Glutamatergic neuron (in vitro differentiated cells): ENCODE results near the gene CRYL1. TPM values are rescaled to one million over a fixed set of nuclear protein-coding genes. Genes with fewer than 3 reads are reported as not detected.

ENCODE experiments used
- DNase-seq: peaks from one replicate; pipeline ENCODE4 v3.0.0; 2022
- H3K27ac Mint-ChIP-seq: one replicate; pipeline ENCODE4 v1.8.0; 2020; ENCODE audit warnings: mild to moderate bottlenecking, mixed read lengths, inconsistent platforms; ENCODE audit not compliant: unreplicated experiment
- H3K27me3 Mint-ChIP-seq: one replicate; pipeline ENCODE4 v1.8.0; 2020; ENCODE audit warnings: mild to moderate bottlenecking, moderate library complexity, mixed read lengths, inconsistent platforms; ENCODE audit not compliant: unreplicated experiment
- H3K36me3 Mint-ChIP-seq: one replicate; pipeline ENCODE4 v1.8.0; 2020; ENCODE audit warnings: mild to moderate bottlenecking, mixed read lengths, inconsistent platforms; ENCODE audit not compliant: unreplicated experiment
- H3K4me1 Mint-ChIP-seq: one replicate; pipeline ENCODE4 v1.8.0; 2020; ENCODE audit warnings: mild to moderate bottlenecking, low read depth, mixed read lengths, inconsistent platforms; ENCODE audit not compliant: unreplicated experiment
- H3K4me3 Mint-ChIP-seq: one replicate; pipeline ENCODE4 v1.8.0; 2020; ENCODE audit warnings: mild to moderate bottlenecking, mixed read lengths, inconsistent platforms; ENCODE audit not compliant: unreplicated experiment
- H3K9me3 Mint-ChIP-seq: one replicate; pipeline ENCODE4 v1.8.0; 2020; ENCODE audit warnings: mild to moderate bottlenecking, moderate library complexity, mixed read lengths, inconsistent platforms; ENCODE audit not compliant: unreplicated experiment
- CTCF ChIP-seq: fragments of 200-600 bp; sonication (generic); IDR thresholded peaks from one replicate; pipeline ENCODE4 v1.5.0; 2021; ENCODE audit not compliant: partially characterized antibody, unreplicated experiment
- total RNA-seq: library from RNA; stranded (reverse); fragmentation: NEBNext Ultra II Directional; extraction: Animal tissue kit (Norgen Biotek cat#: 25700); gene quantifications from one replicate; pipeline ENCODE4 v1.2.1, GENCODE V29; 2021; ENCODE audit not compliant: unreplicated experiment

Gene CRYL1
- total RNA-seq, 1 donor from 2014 or later, result 1.1 TPM

DNA sequence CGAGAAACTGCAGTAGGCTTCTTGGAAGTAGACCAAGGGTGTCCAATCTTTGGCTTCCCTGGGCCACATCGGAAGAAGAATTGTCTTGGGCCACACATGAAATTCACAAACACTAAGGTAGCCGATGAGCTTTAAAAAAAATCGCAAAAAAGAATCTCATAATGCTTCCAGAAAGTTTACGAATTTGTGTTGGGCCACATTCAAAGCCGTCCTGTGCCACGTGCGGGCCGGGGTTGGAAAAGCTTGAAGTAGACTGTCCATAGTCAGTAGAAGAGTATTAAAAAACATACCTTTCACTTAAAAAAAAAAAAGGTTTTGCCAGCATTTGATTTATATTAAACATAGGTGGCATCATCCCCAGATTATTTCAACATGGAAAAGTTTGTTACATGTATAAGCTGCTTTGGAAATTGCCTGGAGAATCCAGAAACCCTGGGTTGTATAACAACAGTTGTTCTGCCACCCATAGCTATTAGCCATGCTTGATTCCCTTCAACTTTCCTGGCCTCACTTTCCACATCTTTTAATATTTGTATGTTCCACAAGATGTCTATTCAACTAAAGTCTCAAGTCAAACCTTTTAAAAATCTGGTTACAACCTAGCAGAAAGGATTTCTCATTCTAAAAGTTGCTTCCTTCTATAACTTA is 42.3 kb upstream of the CRYL1 start:
- Mint-ChIP-seq H3K27ac (peak overlapping the region; percentile 94), H3K9me3 (peaks cover 12% of the 10 kb centered on the region), H3K36me3 (peaks cover 12% of the 10 kb centered on the region), H3K27me3 (peaks cover 5% of the 10 kb centered on the region), H3K4me3 (peak overlapping the region; percentile 97), H3K4me1 (peaks cover 5% of the 10 kb centered on the region)
- DNase-seq, result no peak
- no peak for TF ChIP-seq CTCF

- DNase-seq, result peak; percentile 96
- peaks cover 5% of the 10 kb centered on the region for H3K27me3 Mint-ChIP-seq
- peaks cover 12% of the 10 kb centered on the region for H3K9me3 Mint-ChIP-seq
- peak within 1 kb of the TSS; percentile 97 for H3K4me3 Mint-ChIP-seq
- TF ChIP-seq CTCF, result no peak
- H3K4me1 Mint-ChIP-seq, result peaks cover 5% of the 10 kb centered on the region
- peak within 1 kb of the TSS; percentile 94 for H3K27ac Mint-ChIP-seq
- peaks cover 12% of the 10 kb centered on the region for H3K36me3 Mint-ChIP-seq
Observed at GRCh38 chr13:20566898-20567874, 41.5 kb upstream of the CRYL1 start, which contains the start of gene IFT88. Gene IFT88 (plus strand): TSS chr13:20567157. CDS start chr13:20574386, 7,229 bp downstream.

- no peak for DNase-seq
- Mint-ChIP-seq H3K4me1 (peaks cover 5% of the 10 kb centered on the region), H3K27ac (peak overlapping the region; percentile 82), H3K4me3 (peak overlapping the region; percentile 91), H3K27me3 (peaks cover 5% of the 10 kb centered on the region), H3K9me3 (peaks cover 12% of the 10 kb centered on the region), H3K36me3 (peaks cover 12% of the 10 kb centered on the region)
- no peak for TF ChIP-seq CTCF
Observed at GRCh38 chr13:20566468-20566897, 40.8 kb upstream of the CRYL1 start.

DNA sequence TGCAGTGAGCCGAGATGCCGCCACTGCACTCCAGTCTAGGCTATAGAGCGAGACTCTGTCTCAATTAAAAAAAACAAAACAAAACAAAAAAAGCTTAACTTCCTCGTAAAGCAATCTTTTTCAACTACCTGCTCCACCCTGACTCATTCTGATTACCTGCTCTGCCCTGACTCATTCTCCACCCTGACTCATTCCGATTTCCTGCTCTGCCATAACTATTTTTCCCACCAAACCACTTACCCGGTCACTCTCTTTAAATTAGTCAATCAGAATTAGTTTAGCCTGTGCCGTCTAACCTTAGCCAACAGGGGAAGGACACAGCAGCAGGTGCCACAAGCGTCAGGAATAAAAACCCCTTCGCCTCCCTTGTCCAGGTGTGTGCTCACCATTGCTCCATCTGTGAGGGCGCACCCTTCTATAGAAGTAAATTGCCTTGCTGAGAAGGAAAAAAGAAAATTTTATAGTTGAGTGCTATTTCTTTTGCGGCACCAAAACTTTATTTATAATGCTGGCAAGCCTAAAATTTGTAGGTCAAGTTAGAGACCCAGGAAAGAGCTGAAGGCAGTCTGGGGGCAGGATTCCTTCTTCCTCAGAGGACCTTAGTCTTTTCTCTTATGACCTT is 39.6 kb upstream of the CRYL1 start:
- DNase-seq, result no peak
- Mint-ChIP-seq H3K9me3 (peaks cover 12% of the 10 kb centered on the region), H3K4me3 (peak overlapping the region; percentile 64), H3K4me1 (peaks cover 5% of the 10 kb centered on the region), H3K36me3 (peaks cover 12% of the 10 kb centered on the region), H3K27ac (no peak overlapping the region), H3K27me3 (peaks cover 5% of the 10 kb centered on the region)
- TF ChIP-seq CTCF, result no peak
